Measurements from ENCODE around the gene EIF2A. TPM values are rescaled to one million over a fixed set of nuclear protein-coding genes. Genes with fewer than 3 reads are reported as not detected.

Gene EIF2A
- 100 to 1,000 TPM; 142 to 195 (median 168) TPM for total RNA-seq

- TF ChIP-seq CTCF (IDR thresholded peaks at IDR 0.05; ENCODE audit: low read depth), result no peak
These were observed at the start of gene EIF2A, which contains the start of gene SERP1 for GRCh38 chr3:150546226-150547044. TSS of gene EIF2A (plus strand) at chr3:150546787. CDS start at chr3:150546803, 16 bp downstream. TSS of gene SERP1 (minus strand) at chr3:150546496. CDS start at chr3:150546135, 361 bp downstream.

- TF ChIP-seq CTCF (IDR thresholded peaks at IDR 0.05; ENCODE audit: low read depth), result no peak
These were observed 48.6 kb upstream of the EIF2A start for GRCh38 chr3:150497956-150498355.

GRCh38 chr3:150503402-150504099 lies 43.0 kb upstream of the EIF2A start:
- TF ChIP-seq CTCF (IDR thresholded peaks at IDR 0.05; ENCODE audit: low read depth), result no peak

GRCh38 chr3:150504483-150504882 lies 42.1 kb upstream of the EIF2A start:
- TF ChIP-seq CTCF (IDR thresholded peaks at IDR 0.05; ENCODE audit: low read depth), result no peak

- no peak for TF ChIP-seq CTCF (IDR thresholded peaks at IDR 0.05; ENCODE audit: low read depth)
These were observed 38.2 kb upstream of the EIF2A start for GRCh38 chr3:150508401-150508800.

- TF ChIP-seq CTCF (IDR thresholded peaks at IDR 0.05; ENCODE audit: low read depth), result no peak
These were observed 36.8 kb upstream of the EIF2A start for GRCh38 chr3:150509780-150510179.

- no peak for TF ChIP-seq CTCF (IDR thresholded peaks at IDR 0.05; ENCODE audit: low read depth)
These were observed 35.3 kb upstream of the EIF2A start for GRCh38 chr3:150511122-150511821.

All from subcutaneous adipose tissue (tissue), 4 donors.